SK-N-SH (cell line): Measurements from ENCODE around the gene ABCB6. TPM values are rescaled to one million over a fixed set of nuclear protein-coding genes. Genes with fewer than 3 reads are reported as not detected.

Experiments
- CTCF ChIA-PET: fragments of 300-600, 350-600 bp; formaldehyde crosslinking; extraction: SDS; loops from one replicate; lab custom pipeline; 2021; lab: Yijun Ruan, JAX
- POLR2A ChIA-PET: fragments of 350-600 bp; sonication (Branson Sonifier 250); formaldehyde crosslinking; extraction: SDS; loops from one replicate; lab custom pipeline; 2020; ENCODE audit warnings: antibody characterized with exemption, inconsistent platforms; lab: Yijun Ruan, JAX
- DNase-seq: peaks from one replicate; pipeline ENCODE4 v3.0.0; 2012
- H2AFZ ChIP-seq: fragments of 200-600 bp; sonication (generic); 2 replicates; pipeline ENCODE4 v1.8.1; 2016; ENCODE audit warnings: antibody characterized with exemption, mild to moderate bottlenecking, low read depth
- H3F3A ChIP-seq: fragments of 200-600 bp; sonication (generic); replicated peaks from 2 replicates; pipeline ENCODE3; 2016; ENCODE audit warnings: antibody characterized with exemption, mild to moderate bottlenecking; ENCODE audit not compliant: insufficient read depth
- H3K27ac ChIP-seq, 2 experiments: fragments of 200-500 bp in 1 of 2; fragments of 200-600 bp in 1 of 2; sonication (Bioruptor generic) in 1 of 2; sonication (generic), shearing (Covaris generic) in 1 of 2; 2 replicates each; pipeline versions ENCODE4 v1.5.1 to v1.6.1; 2014 to 2016; ENCODE audit warnings: low read depth in 2 of 2, inconsistent platforms in 1 of 2, low read length in 1 of 2, mild to moderate bottlenecking in 1 of 2, mixed read lengths in 1 of 2
- H3K27me3 ChIP-seq: fragments of 200-600 bp; sonication (generic), shearing (Covaris generic); 2 replicates; pipeline ENCODE4 v1.6.1; 2016; ENCODE audit warnings: mixed run types; ENCODE audit not compliant: insufficient read depth
- H3K36me3 ChIP-seq, 2 experiments: fragments of 200-500 bp in 1 of 2; fragments of 200-600 bp in 1 of 2; sonication (Bioruptor generic) in 1 of 2; sonication (generic) in 1 of 2; replicated peaks in 1 of 2; 2 replicates each; pipeline versions ENCODE3 to v1.5.1; 2014 to 2016; ENCODE audit warnings: low read length in 1 of 2, mild to moderate bottlenecking in 1 of 2; ENCODE audit not compliant: insufficient read depth in 2 of 2, control insufficient read depth in 1 of 2
- H3K4me1 ChIP-seq, 2 experiments: fragments of 200-500 bp in 1 of 2; fragments of 200-600 bp in 1 of 2; sonication (Bioruptor generic) in 1 of 2; sonication (generic), shearing (Covaris generic) in 1 of 2; 2 replicates each; pipeline versions ENCODE4 v1.5.1 to v1.6.1; 2014 to 2016; ENCODE audit warnings: low read depth in 1 of 2, low read length in 1 of 2, mixed run types in 1 of 2; ENCODE audit not compliant: insufficient read depth in 2 of 2, control insufficient read depth in 1 of 2
- H3K4me2 ChIP-seq: fragments of 200-600 bp; sonication (generic), shearing (Covaris generic); 2 replicates; pipeline ENCODE4 v1.6.1; 2017; ENCODE audit warnings: mixed run types
- H3K4me3 ChIP-seq, 2 experiments: fragments of 200-500 bp in 1 of 2; fragments of 200-600 bp in 1 of 2; sonication (Bioruptor generic) in 1 of 2; sonication (generic), shearing (Covaris generic) in 1 of 2; 2 replicates each; pipeline versions ENCODE4 v1.5.1 to v1.8.1; 2014 to 2016; ENCODE audit warnings: low read depth in 2 of 2, inconsistent platforms in 1 of 2, low read length in 1 of 2, mild to moderate bottlenecking in 1 of 2, mixed read lengths in 1 of 2, moderate library complexity in 1 of 2
- H3K79me2 ChIP-seq: fragments of 200-600 bp; sonication (generic); 2 replicates; pipeline ENCODE4 v1.8.1; 2017; ENCODE audit warnings: mild to moderate bottlenecking; ENCODE audit not compliant: insufficient read depth
- H3K9ac ChIP-seq: fragments of 200-600 bp; sonication (generic); 2 replicates; pipeline ENCODE4 v1.6.1; 2017; ENCODE audit warnings: mixed run types
- H3K9me2 ChIP-seq: fragments of 200-600 bp; sonication (generic); 2 replicates; pipeline ENCODE4 v1.6.1; 2017; ENCODE audit warnings: mixed run types
- H3K9me3 ChIP-seq: fragments of 200-600 bp; sonication (generic); 2 replicates; pipeline ENCODE4 v1.6.1; 2017; ENCODE audit warnings: mixed run types, mild to moderate bottlenecking, moderate library complexity
- H4K20me1 ChIP-seq: fragments of 200-600 bp; sonication (generic); 2 replicates; pipeline ENCODE4 v1.6.1; 2017; ENCODE audit warnings: mild to moderate bottlenecking, mixed run types; ENCODE audit not compliant: insufficient read depth
- RCOR1 ChIP-seq: fragments of 150-350 bp; IDR thresholded peaks from 2 replicates; pipeline ENCODE4 v1.6.1; 2017; ENCODE audit warnings: antibody characterized with exemption, low read length
- REST ChIP-seq: IDR thresholded peaks from 2 replicates; pipeline ENCODE4 v1.6.1; 2012; ENCODE audit warnings: mild to moderate bottlenecking, low read depth, low read length, moderate library complexity
- SMC3 ChIP-seq: IDR thresholded peaks from 2 replicates; pipeline ENCODE4 v1.6.1; 2012; ENCODE audit warnings: low read depth, low read length, improper control_type of control experiment
- TAF1 ChIP-seq: IDR thresholded peaks from 2 replicates; pipeline ENCODE4 v1.6.1; 2012; ENCODE audit warnings: low read depth, mild to moderate bottlenecking, low read length, moderate library complexity, borderline replicate concordance
- TEAD4 ChIP-seq: IDR thresholded peaks from 2 replicates; pipeline ENCODE4 v1.4.0; 2012; ENCODE audit warnings: mild to moderate bottlenecking, borderline replicate concordance; ENCODE audit not compliant: insufficient read depth
- USF2 ChIP-seq: fragments of 150-350 bp; IDR thresholded peaks from 2 replicates; pipeline ENCODE4 v1.6.1; 2017; ENCODE audit warnings: antibody characterized with exemption, low read length, low read depth, borderline replicate concordance
- WGBS: methylation state at CpG from one replicate; pipeline ENCODE4 v1.1.6; 2017; ENCODE audit warnings: low lambda C conversion rate; 5-methylcytosine and 5-hydroxymethylcytosine counted together
- polyA plus RNA-seq, 3 experiments: library from polyadenylated mRNA; depleted of rRNA; stranded (reverse); fragments of >200 nt; gene quantifications; 2 replicates each; pipeline ENCODE4 v1.2.3, GENCODE V29; 2012
- TF ChIP-seq, protein P1 (sequence below): IDR thresholded peaks from 2 replicates; pipeline ENCODE4 v1.4.0; 2012; ENCODE audit warnings: low read depth, borderline replicate concordance

Gene ABCB6
- polyA plus RNA-seq, 1 of the 3 experiments (the other 2 are of a cell fraction) = 27.4 TPM

DNA sequence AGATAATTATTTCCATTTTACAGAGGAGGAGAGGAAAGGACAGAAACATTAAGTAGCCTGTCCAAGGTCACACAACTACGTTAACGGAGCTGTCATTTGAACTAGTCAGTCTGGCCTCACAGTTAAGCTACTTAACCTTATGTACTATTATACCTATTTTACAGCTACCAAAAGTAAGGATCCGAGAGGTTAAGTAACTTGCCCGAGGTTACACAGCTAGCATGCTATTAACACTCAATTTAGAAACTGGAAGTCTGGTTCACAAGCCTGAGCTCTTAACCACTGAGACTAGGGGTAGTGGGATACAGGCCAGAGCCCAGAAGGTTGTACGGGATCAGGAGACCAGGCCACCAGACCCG is 26.0 kb upstream of the ABCB6 start:
- ChIA-PET POLR2A (interaction anchor here (0.5 to 2.9 kb wide), 12 partner anchors 10 to 297 kb away, joined by 3 to 23 read pairs (median 6); partner anchors contain the start of genes ABCB6, ANKZF1, ATG9A and CNPPD1), CTCF (interaction anchor here (1.0 to 3.2 kb wide), 10 partner anchors 11 to 264 kb away, joined by 3 to 20 read pairs (median 4); partner anchors contain the start of gene NHEJ1)
- Histone ChIP-seq H3K9me3 (no peaks in the 10 kb centered on the region), H2AFZ (peak overlapping the region; percentile 73), H3K36me3 (peaks cover 6 to 20% of the 10 kb centered on the region in 2 experiments), H3K27ac (peak overlapping the region; percentile 78 to 92), H3F3A (peaks cover 15% of the 10 kb centered on the region), H3K4me3 (peak overlapping the region; percentile 84 to 97), H3K4me2 (peak overlapping the region; percentile 91), H3K9ac (peak overlapping the region; percentile 94), H4K20me1 (no peaks in the 10 kb centered on the region), H3K79me2 (peaks cover 20% of the 10 kb centered on the region), H3K4me1 (peaks cover 10 to 26% of the 10 kb centered on the region in 2 experiments), H3K9me2 (no peaks in the 10 kb centered on the region), H3K27me3 (no peaks in the 10 kb centered on the region)
- DNase-seq = no peak
- TF ChIP-seq, protein P1, sequence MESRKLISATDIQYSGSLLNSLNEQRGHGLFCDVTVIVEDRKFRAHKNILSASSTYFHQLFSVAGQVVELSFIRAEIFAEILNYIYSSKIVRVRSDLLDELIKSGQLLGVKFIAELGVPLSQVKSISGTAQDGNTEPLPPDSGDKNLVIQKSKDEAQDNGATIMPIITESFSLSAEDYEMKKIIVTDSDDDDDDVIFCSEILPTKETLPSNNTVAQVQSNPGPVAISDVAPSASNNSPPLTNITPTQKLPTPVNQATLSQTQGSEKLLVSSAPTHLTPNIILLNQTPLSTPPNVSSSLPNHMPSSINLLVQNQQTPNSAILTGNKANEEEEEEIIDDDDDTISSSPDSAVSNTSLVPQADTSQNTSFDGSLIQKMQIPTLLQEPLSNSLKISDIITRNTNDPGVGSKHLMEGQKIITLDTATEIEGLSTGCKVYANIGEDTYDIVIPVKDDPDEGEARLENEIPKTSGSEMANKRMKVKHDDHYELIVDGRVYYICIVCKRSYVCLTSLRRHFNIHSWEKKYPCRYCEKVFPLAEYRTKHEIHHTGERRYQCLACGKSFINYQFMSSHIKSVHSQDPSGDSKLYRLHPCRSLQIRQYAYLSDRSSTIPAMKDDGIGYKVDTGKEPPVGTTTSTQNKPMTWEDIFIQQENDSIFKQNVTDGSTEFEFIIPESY = no peak
- TF ChIP-seq TAF1 (no peak), SMC3 (no peak), USF2 (no peak), RCOR1 (0 out of 2 replicates have a peak, but pooled peaks have one; percentile 7), TEAD4 (no peak)
- 21% methylated on average over 6 of the region's 6 CpGs for WGBS

- Histone ChIP-seq H2AFZ (no peak overlapping the region), H3K4me1 (peaks cover 0 to 21% of the 10 kb centered on the region in 2 experiments; a peak in 2 of 4 replicates), H3K4me2 (no peak overlapping the region), H3K9me2 (no peaks in the 10 kb centered on the region), H3K36me3 (peaks cover 6 to 30% of the 10 kb centered on the region in 2 experiments), H3K79me2 (peaks cover 20% of the 10 kb centered on the region), H4K20me1 (no peaks in the 10 kb centered on the region), H3F3A (peaks cover under 1% of the 10 kb centered on the region), H3K9me3 (no peaks in the 10 kb centered on the region), H3K27ac (no peak overlapping the region), H3K4me3 (no peak overlapping the region), H3K9ac (no peak overlapping the region), H3K27me3 (no peaks in the 10 kb centered on the region)
- DNase-seq = no peak
- TF ChIP-seq REST = no peak
- WGBS = 90% methylated on average over 25 of the region's 28 CpGs
- POLR2A ChIA-PET = no interaction called here
- CTCF ChIA-PET = interaction anchor here (0.8 to 1.1 kb wide), 2 partner anchors 9 to 50 kb away, joined by 3 read pairs; partner anchors contain the start of gene TUBA4B
Measured at GRCh38 chr2:219243291-219243761, 24.6 kb upstream of the ABCB6 start.
